ENCODE data around the gene RIOK1. TPM values are rescaled to one million over a fixed set of nuclear protein-coding genes. Genes with fewer than 3 reads are reported as not detected.

The RIOK1 gene
- total and polyA plus RNA-seq, 2 of the 13 experiments (the other 11 are each of a cell fraction or from before 2014, with no cell fraction given) = 9.4 to 37.8 TPM

DNA sequence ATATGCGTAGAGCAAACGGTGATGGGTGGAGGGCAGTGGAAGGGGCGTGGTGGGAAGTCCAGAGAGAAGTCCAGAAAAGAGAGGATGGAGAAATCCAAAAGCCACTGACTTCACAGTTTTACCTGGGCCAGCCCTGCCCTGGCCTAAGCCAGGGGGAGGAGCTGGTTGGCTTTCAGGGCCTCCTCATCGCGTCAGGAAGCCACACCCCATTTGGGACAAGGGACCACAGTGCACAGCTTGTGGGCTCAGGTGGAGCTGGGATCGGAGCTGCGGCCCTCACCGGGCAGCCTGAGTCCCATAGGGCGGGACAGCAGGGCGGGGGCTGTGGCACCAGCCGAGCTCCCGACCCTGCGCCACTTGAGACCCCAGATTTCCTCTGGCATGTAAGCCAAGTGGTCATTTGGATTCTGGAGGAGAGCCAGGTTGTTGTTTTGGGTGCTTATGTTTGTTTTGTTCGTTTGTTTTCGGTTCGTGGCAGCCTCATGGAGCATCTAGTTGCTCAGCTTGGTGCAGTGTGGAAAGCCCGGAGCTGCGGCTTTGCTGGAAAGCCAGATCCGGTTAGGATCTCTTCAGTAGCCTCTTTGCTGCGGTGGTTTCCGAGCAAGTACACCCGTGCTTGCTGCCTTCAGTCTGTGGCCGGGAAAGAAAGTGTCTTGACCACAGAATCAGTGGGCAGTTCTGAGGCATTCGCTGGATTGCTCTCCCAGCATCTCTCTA, 42.2 kb downstream of the RIOK1 start (continued):
- TF ChIP-seq, protein P1, sequence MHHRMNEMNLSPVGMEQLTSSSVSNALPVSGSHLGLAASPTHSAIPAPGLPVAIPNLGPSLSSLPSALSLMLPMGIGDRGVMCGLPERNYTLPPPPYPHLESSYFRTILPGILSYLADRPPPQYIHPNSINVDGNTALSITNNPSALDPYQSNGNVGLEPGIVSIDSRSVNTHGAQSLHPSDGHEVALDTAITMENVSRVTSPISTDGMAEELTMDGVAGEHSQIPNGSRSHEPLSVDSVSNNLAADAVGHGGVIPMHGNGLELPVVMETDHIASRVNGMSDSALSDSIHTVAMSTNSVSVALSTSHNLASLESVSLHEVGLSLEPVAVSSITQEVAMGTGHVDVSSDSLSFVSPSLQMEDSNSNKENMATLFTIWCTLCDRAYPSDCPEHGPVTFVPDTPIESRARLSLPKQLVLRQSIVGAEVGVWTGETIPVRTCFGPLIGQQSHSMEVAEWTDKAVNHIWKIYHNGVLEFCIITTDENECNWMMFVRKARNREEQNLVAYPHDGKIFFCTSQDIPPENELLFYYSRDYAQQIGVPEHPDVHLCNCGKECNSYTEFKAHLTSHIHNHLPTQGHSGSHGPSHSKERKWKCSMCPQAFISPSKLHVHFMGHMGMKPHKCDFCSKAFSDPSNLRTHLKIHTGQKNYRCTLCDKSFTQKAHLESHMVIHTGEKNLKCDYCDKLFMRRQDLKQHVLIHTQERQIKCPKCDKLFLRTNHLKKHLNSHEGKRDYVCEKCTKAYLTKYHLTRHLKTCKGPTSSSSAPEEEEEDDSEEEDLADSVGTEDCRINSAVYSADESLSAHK (CRISPR knock-in tag; IDR thresholded peaks at IDR 0.05; ENCODE audit: borderline replicate concordance) = no peak
- TF ChIP-seq, protein P2, sequence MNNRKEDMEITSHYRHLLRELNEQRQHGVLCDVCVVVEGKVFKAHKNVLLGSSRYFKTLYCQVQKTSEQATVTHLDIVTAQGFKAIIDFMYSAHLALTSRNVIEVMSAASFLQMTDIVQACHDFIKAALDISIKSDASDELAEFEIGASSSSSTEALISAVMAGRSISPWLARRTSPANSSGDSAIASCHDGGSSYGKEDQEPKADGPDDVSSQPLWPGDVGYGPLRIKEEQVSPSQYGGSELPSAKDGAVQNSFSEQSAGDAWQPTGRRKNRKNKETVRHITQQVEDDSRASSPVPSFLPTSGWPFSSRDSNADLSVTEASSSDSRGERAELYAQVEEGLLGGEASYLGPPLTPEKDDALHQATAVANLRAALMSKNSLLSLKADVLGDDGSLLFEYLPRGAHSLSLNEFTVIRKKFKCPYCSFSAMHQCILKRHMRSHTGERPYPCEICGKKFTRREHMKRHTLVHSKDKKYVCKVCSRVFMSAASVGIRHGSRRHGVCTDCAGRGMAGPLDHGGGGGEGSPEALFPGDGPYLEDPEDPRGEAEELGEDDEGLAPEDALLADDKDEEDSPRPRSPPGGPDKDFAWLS (CRISPR knock-in tag; IDR thresholded peaks at IDR 0.05; ENCODE audit: borderline replicate concordance) = no peak
- TF ChIP-seq KDM6A (CRISPR knock-in tag; IDR thresholded peaks at IDR 0.05; ENCODE audit: low read depth) (no peak), HDAC2 (CRISPR knock-in tag; IDR thresholded peaks at IDR 0.05) (peak; percentile 17; the same call in 1 of the 2 replicates), ZNF160 (CRISPR knock-in tag; IDR thresholded peaks at IDR 0.05) (0 out of 2 replicates have a peak, but pooled peaks have one; percentile 5)
- TF ChIP-seq, protein P3, sequence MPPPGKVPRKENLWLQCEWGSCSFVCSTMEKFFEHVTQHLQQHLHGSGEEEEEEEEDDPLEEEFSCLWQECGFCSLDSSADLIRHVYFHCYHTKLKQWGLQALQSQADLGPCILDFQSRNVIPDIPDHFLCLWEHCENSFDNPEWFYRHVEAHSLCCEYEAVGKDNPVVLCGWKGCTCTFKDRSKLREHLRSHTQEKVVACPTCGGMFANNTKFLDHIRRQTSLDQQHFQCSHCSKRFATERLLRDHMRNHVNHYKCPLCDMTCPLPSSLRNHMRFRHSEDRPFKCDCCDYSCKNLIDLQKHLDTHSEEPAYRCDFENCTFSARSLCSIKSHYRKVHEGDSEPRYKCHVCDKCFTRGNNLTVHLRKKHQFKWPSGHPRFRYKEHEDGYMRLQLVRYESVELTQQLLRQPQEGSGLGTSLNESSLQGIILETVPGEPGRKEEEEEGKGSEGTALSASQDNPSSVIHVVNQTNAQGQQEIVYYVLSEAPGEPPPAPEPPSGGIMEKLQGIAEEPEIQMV (CRISPR knock-in tag; IDR thresholded peaks at IDR 0.05; ENCODE audit: low read depth) = no peak
- TF ChIP-seq, protein P4, sequence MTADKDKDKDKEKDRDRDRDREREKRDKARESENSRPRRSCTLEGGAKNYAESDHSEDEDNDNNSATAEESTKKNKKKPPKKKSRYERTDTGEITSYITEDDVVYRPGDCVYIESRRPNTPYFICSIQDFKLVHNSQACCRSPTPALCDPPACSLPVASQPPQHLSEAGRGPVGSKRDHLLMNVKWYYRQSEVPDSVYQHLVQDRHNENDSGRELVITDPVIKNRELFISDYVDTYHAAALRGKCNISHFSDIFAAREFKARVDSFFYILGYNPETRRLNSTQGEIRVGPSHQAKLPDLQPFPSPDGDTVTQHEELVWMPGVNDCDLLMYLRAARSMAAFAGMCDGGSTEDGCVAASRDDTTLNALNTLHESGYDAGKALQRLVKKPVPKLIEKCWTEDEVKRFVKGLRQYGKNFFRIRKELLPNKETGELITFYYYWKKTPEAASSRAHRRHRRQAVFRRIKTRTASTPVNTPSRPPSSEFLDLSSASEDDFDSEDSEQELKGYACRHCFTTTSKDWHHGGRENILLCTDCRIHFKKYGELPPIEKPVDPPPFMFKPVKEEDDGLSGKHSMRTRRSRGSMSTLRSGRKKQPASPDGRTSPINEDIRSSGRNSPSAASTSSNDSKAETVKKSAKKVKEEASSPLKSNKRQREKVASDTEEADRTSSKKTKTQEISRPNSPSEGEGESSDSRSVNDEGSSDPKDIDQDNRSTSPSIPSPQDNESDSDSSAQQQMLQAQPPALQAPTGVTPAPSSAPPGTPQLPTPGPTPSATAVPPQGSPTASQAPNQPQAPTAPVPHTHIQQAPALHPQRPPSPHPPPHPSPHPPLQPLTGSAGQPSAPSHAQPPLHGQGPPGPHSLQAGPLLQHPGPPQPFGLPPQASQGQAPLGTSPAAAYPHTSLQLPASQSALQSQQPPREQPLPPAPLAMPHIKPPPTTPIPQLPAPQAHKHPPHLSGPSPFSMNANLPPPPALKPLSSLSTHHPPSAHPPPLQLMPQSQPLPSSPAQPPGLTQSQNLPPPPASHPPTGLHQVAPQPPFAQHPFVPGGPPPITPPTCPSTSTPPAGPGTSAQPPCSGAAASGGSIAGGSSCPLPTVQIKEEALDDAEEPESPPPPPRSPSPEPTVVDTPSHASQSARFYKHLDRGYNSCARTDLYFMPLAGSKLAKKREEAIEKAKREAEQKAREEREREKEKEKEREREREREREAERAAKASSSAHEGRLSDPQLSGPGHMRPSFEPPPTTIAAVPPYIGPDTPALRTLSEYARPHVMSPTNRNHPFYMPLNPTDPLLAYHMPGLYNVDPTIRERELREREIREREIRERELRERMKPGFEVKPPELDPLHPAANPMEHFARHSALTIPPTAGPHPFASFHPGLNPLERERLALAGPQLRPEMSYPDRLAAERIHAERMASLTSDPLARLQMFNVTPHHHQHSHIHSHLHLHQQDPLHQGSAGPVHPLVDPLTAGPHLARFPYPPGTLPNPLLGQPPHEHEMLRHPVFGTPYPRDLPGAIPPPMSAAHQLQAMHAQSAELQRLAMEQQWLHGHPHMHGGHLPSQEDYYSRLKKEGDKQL (CRISPR knock-in tag; IDR thresholded peaks at IDR 0.05; ENCODE audit: low read depth) = no peak
- TF ChIP-seq, protein P5, sequence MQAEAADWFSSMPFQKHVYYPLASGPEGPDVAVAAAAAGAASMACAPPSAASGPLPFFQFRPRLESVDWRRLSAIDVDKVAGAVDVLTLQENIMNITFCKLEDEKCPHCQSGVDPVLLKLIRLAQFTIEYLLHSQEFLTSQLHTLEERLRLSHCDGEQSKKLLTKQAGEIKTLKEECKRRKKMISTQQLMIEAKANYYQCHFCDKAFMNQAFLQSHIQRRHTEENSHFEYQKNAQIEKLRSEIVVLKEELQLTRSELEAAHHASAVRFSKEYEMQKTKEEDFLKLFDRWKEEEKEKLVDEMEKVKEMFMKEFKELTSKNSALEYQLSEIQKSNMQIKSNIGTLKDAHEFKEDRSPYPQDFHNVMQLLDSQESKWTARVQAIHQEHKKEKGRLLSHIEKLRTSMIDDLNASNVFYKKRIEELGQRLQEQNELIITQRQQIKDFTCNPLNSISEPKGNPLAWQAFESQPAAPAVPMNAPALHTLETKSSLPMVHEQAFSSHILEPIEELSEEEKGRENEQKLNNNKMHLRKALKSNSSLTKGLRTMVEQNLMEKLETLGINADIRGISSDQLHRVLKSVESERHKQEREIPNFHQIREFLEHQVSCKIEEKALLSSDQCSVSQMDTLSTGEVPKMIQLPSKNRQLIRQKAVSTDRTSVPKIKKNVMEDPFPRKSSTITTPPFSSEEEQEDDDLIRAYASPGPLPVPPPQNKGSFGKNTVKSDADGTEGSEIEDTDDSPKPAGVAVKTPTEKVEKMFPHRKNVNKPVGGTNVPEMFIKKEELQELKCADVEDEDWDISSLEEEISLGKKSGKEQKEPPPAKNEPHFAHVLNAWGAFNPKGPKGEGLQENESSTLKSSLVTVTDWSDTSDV (CRISPR knock-in tag; IDR thresholded peaks at IDR 0.05) = no peak
- TF ChIP-seq, protein P6, sequence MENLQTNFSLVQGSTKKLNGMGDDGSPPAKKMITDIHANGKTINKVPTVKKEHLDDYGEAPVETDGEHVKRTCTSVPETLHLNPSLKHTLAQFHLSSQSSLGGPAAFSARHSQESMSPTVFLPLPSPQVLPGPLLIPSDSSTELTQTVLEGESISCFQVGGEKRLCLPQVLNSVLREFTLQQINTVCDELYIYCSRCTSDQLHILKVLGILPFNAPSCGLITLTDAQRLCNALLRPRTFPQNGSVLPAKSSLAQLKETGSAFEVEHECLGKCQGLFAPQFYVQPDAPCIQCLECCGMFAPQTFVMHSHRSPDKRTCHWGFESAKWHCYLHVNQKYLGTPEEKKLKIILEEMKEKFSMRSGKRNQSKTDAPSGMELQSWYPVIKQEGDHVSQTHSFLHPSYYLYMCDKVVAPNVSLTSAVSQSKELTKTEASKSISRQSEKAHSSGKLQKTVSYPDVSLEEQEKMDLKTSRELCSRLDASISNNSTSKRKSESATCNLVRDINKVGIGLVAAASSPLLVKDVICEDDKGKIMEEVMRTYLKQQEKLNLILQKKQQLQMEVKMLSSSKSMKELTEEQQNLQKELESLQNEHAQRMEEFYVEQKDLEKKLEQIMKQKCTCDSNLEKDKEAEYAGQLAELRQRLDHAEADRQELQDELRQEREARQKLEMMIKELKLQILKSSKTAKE (CRISPR knock-in tag; IDR thresholded peaks at IDR 0.05; ENCODE audit: borderline replicate concordance) = no peak

Measured in HepG2 (cell line).